Panc1 (cell line): Measurements from ENCODE around the gene FAM237B. TPM values are rescaled to one million over a fixed set of nuclear protein-coding genes. Genes with fewer than 3 reads are reported as not detected.

Experiments
- ATAC-seq: fragments of 200-7000 bp; cut with Tn5 transposase; 2 replicates; pipeline ENCODE4 v1.9.1; 2020; ENCODE audit warnings: mild to moderate bottlenecking, moderate library complexity
- BruUV-seq: library from RNA; stranded (reverse); fragments of 400-500 nt; replicated peaks from 2 replicates; lab custom pipeline; 2021; lab: Mats Ljungman, UMichigan
- CTCF ChIA-PET: fragments of 300-600 bp; sonication (Branson Sonifier 250); formaldehyde crosslinking; loops from one replicate; lab custom pipeline; 2022; ENCODE audit warnings: antibody characterized with exemption; lab: Charles Lee
- POLR2A ChIA-PET: fragments of 300-600 bp; sonication (Branson Sonifier 250); formaldehyde crosslinking; loops from one replicate; lab custom pipeline; 2022; ENCODE audit warnings: antibody characterized with exemption; lab: Charles Lee
- DNase-seq: peaks from one replicate; pipeline ENCODE4 v3.0.0-alpha.2; 2010; ENCODE audit warnings: low read depth, low spot score
- H3K27ac ChIP-seq: 2 replicates; pipeline ENCODE4 v1.5.1; 2011; ENCODE audit warnings: mild to moderate bottlenecking, low read length, inconsistent platforms
- H3K27me3 ChIP-seq: fragments of 200-500 bp; sonication (Bioruptor generic); 2 replicates; pipeline ENCODE4 v1.6.0; 2014; ENCODE audit warnings: low read length, inconsistent platforms; ENCODE audit not compliant: control insufficient read depth, insufficient read depth
- H3K36me3 ChIP-seq: fragments of 200-500 bp; sonication (Bioruptor generic); 2 replicates; pipeline ENCODE4 v1.5.1; 2014; ENCODE audit warnings: inconsistent platforms, mild to moderate bottlenecking, low read length, moderate library complexity; ENCODE audit not compliant: control insufficient read depth, insufficient read depth
- H3K4me1 ChIP-seq: 2 replicates; pipeline ENCODE4 v1.5.1; 2011; ENCODE audit warnings: inconsistent platforms, mild to moderate bottlenecking, low read length, moderate library complexity; ENCODE audit not compliant: control insufficient read depth, insufficient read depth
- H3K4me3 ChIP-seq, 2 experiments: 2 replicates each; pipeline ENCODE4 v1.5.1; 2011 to 2012; ENCODE audit warnings: low read depth in 2 of 2, low read length in 2 of 2, mild to moderate bottlenecking in 2 of 2, inconsistent platforms in 1 of 2, moderate library complexity in 1 of 2
- H3K9me3 ChIP-seq: fragments of 200-500 bp; sonication (Bioruptor generic); 2 replicates; pipeline ENCODE4 v1.5.1; 2014; ENCODE audit warnings: low read depth, mild to moderate bottlenecking, inconsistent platforms, low read length, moderate library complexity; ENCODE audit not compliant: control insufficient read depth, insufficient read depth
- CTCF ChIP-seq: fragments of 450-650 bp; IDR thresholded peaks from 2 replicates; pipeline ENCODE4 v1.5.1; 2017; ENCODE audit warnings: mild to moderate bottlenecking
- POLR2AphosphoS5 ChIP-seq: IDR thresholded peaks from 2 replicates; pipeline ENCODE4 v1.6.1; 2012; ENCODE audit warnings: mild to moderate bottlenecking, low read depth, low read length, moderate library complexity
- REST ChIP-seq, 2 experiments: IDR thresholded peaks; 2 replicates each; pipeline ENCODE4 v1.6.1; 2011 to 2012; ENCODE audit warnings: low read depth in 2 of 2, control low read depth in 1 of 2, low read length in 1 of 2, mild to moderate bottlenecking in 1 of 2, moderate library complexity in 1 of 2; ENCODE audit not compliant: insufficient read depth in 1 of 2
- SIN3A ChIP-seq: IDR thresholded peaks from 2 replicates; pipeline ENCODE4 v1.6.1; 2012; ENCODE audit warnings: low read depth, mild to moderate bottlenecking, low read length, moderate library complexity, borderline replicate concordance; ENCODE audit not compliant: insufficient read depth
- TCF7L2 ChIP-seq: IDR thresholded peaks from 2 replicates; pipeline ENCODE4 v1.6.1; 2011; ENCODE audit warnings: mild to moderate bottlenecking, low read depth, low read length, inconsistent platforms
- in situ Hi-C: cut with HindIII; loops from 2 replicates; pipeline ENCODE4 v1.10.0; 2016; ENCODE audit warnings: low sequenced_read_pairs, low pct_unique_long_range_greater_than_20kb
- intact Hi-C: fragments of 100-400 bp; cut with micrococcal nuclease; formaldehyde crosslinking; loops from one replicate; pipeline ENCODE4 v1.10.0; 2022; ENCODE audit not compliant: unreplicated experiment
- total RNA-seq: library from RNA; stranded (reverse); gene quantifications from one replicate; pipeline ENCODE4 v1.2.1, GENCODE V29; 2021; ENCODE audit not compliant: unreplicated experiment

The FAM237B gene
- total RNA-seq, 1 experiment from 2014 or later = not detected

- no TSS peak for BruUV-seq
- H3K4me1 ChIP-seq = 0 out of 2 replicates have a peak, but pooled peaks cover 2% of the 10 kb centered on the region
- no peak overlapping the region for H3K4me3 ChIP-seq
- intact Hi-C loops (no loop called here), in situ Hi-C loops (no loop called here)
- H3K27me3 ChIP-seq = peaks cover 55% of the 10 kb centered on the region
- ATAC-seq = no peak
- POLR2A ChIA-PET = no interaction called here
- H3K36me3 ChIP-seq = no peaks in the 10 kb centered on the region; the same call in 1 of the 2 replicates
- CTCF ChIA-PET = no interaction called here
- DNase-seq = no peak
- TF ChIP-seq CTCF = no peak
- TF ChIP-seq REST (IDR thresholded peaks at IDR 0.05; ENCODE audit: insufficient read depth in 1 of 2, low read depth in 2 of 2, low read length in 1 of 2) = no peak
- TF ChIP-seq POLR2AphosphoS5 = no peak
- no peak for TF ChIP-seq TCF7L2
- TF ChIP-seq SIN3A = no peak
- no peaks in the 10 kb centered on the region for H3K9me3 ChIP-seq
- no peak overlapping the region for H3K27ac ChIP-seq
These were observed 1.7 kb upstream of the FAM237B start for GRCh38 chr7:90322837-90323236.

- Histone ChIP-seq H3K4me3 (peak overlapping the region; percentile 32 to 38), H3K36me3 (no peaks in the 10 kb centered on the region; the same call in 1 of the 2 replicates), H3K4me1 (0 out of 2 replicates have a peak, but pooled peaks cover 2% of the 10 kb centered on the region), H3K27ac (no peak overlapping the region), H3K27me3 (peaks cover 64% of the 10 kb centered on the region), H3K9me3 (no peaks in the 10 kb centered on the region)
- ChIA-PET POLR2A (no interaction called here), CTCF (no interaction called here)
- DNase-seq = no peak
- ATAC-seq = no peak
- intact Hi-C loops (no loop called here), in situ Hi-C loops (no loop called here)
- TF ChIP-seq POLR2AphosphoS5 = no peak
- no peak for TF ChIP-seq CTCF
- TF ChIP-seq REST (IDR thresholded peaks at IDR 0.05; ENCODE audit: insufficient read depth in 1 of 2, low read depth in 2 of 2, low read length in 1 of 2) = no peak
- no peak for TF ChIP-seq SIN3A
- no peak for TF ChIP-seq TCF7L2
- no TSS peak for BruUV-seq
These were observed 695 bp downstream of the FAM237B start for GRCh38 chr7:90320418-90320800.
